Coronary artery (tissue), 2 donors: ENCODE measurements around the gene VPS13D.
"Not testable (repeated sequence)": the region's sequence is repeated elsewhere in the genome, so short reads cannot be mapped to it uniquely, and the experiment has no call there.

Experiments
- DNase-seq: peaks from one replicate; pipeline ENCODE4 v3.0.0-alpha.2; 2017; ENCODE audit warnings: low spot score
- H3K27ac ChIP-seq, 2 donors: fragments of 200-600 bp; sonication (generic); one replicate each; pipeline ENCODE4 v1.5.1; 2016 to 2019
- H3K4me3 ChIP-seq: fragments of 200-600 bp; sonication (generic); 2 replicates; pipeline ENCODE4 v1.5.1; 2016; ENCODE audit warnings: mild to moderate bottlenecking, moderate library complexity
- TF ChIP-seq, protein P1 (sequence below): fragments of 200-600 bp; sonication (generic); IDR thresholded peaks from one replicate; pipeline ENCODE4 v1.5.1; 2019; ENCODE audit warnings: antibody characterized with exemption

VPS13D gene

DNA sequence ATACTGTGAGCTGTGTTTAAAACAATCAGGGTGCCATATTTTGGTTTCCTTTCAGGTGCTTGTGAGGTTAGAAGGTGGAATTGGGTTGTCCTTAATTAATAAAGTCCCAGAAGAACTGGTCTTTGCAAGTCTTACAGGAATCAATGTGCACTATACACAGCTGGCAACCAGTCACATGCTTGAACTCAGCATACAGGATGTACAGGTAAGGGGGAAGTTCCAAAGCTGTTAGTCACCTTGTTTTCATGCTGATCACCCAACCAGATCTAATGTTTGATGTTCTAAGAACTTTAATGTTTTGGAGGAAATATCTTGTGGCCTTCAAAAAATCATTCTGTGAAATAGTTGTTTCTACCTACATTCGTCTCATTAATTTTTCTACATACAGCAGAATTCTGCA is 156.3 kb downstream of the VPS13D start:
- DNase-seq: no peak
- TF ChIP-seq, protein P1, sequence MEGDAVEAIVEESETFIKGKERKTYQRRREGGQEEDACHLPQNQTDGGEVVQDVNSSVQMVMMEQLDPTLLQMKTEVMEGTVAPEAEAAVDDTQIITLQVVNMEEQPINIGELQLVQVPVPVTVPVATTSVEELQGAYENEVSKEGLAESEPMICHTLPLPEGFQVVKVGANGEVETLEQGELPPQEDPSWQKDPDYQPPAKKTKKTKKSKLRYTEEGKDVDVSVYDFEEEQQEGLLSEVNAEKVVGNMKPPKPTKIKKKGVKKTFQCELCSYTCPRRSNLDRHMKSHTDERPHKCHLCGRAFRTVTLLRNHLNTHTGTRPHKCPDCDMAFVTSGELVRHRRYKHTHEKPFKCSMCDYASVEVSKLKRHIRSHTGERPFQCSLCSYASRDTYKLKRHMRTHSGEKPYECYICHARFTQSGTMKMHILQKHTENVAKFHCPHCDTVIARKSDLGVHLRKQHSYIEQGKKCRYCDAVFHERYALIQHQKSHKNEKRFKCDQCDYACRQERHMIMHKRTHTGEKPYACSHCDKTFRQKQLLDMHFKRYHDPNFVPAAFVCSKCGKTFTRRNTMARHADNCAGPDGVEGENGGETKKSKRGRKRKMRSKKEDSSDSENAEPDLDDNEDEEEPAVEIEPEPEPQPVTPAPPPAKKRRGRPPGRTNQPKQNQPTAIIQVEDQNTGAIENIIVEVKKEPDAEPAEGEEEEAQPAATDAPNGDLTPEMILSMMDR: no peak
- Histone ChIP-seq H3K27ac (no peak overlapping the region), H3K4me3 (no peak overlapping the region)

- Histone ChIP-seq H3K4me3 (no peak overlapping the region), H3K27ac (no peak overlapping the region)
- TF ChIP-seq, protein P1: no peak
- DNase-seq: no peak
Measured at GRCh38 chr1:12387641-12388040, 157.8 kb downstream of the VPS13D start.

DNA sequence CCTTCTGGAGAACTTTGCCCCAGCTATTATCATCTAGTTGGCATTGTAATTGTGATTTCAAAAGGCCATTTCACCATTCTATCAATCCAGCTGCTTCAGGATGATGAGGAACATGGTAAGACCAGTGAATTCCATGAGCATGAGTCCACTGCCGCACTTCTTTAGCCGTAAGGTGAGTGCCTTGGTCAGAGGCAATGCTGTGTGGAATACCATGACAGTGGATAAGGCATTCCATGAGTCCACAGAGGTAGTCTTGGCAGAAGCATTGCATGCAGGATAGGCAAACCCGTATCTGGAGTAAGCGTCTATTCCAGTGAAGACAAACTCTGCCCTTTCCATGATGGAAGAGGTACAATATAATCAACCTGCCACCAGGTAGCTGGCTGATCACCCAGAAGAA is 160.5 kb downstream of the VPS13D start:
- H3K27ac ChIP-seq, H3K4me3 ChIP-seq, DNase-seq: not testable (repeated sequence)

DNA sequence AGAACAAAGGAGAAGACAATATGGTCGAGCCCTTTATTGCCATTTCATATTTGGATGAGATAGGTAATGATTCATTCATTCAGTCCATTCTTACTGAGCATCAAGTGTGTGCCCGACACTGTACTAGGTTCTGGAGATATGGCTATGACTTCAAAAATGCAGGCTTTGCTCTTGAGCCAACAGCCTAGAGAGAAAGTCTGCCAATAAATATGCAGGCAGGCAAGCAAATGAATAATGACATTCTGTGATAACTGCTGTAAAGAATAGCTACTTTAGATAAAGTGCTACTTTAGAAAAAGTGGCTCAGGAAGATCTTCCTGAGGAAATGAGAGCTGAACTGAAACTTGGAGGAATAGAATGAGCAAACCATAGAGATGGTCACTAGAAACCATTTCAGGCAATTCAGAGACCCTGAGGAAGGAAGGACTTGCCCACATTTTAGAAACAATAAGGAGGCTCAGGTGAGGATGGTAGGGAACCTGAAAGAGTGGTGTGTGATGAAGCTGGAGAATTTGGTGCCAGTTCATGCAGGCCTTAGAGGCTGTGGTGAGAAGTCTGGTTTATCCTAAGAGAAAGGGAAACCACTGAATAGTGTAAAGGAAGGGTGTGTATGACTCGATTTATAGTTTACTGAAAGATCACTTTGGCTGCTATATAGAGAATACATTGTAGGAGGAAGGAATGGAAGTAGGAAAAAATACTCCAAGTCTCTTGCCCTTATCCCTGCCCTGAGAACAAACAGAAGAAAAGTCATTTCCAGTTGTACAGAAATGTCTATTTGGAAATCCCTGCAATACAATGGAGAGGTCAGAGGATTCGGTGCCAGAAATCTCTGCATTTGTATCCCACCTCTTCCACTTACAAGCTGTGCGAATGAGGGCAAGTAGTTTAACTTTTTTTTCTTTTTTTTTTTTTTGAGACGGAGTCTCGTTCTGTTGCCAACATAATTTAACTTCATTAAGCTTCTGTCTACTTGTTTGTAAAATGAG is 167.9 kb downstream of the VPS13D start:
- no peak overlapping the region for H3K4me3 ChIP-seq
- no peak overlapping the region for H3K27ac ChIP-seq
- no peak for DNase-seq
- TF ChIP-seq, protein P1: no peak

- TF ChIP-seq, protein P1: no peak
- no peak for DNase-seq
- H3K4me3 ChIP-seq: no peak overlapping the region
- no peak overlapping the region for H3K27ac ChIP-seq
Measured at GRCh38 chr1:12398479-12398878, 168.6 kb downstream of the VPS13D start.

DNA sequence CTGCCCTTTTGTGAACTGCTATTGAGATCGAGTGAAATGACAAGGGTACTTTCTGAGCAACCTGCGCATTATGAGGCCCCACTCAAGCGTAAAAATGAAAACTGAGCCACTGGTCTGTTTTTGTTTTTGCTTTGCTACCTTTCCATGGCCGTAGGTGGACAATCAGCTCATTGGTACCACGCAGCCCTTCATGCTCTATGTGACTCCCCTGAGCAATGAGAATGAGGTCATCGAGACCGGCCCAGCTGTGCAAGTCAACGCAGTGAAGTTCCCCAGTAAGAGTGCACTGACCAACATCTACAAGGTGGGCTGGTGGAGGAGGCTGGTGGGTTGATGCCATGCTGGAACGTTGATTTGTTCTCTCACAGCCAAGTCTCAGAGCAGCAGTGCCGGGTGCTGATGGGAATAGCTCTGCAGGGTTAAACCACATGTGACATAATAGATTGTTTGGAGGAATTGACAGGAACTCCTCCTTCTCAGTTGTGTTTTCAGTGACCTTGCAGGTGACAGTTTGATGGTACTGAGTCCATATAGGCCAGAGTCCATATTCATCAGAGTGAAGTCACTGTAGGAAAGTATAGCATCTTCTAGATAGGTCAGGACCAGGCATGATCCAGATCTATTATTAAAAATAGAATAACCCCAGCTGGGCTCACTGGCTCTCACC is 170.3 kb downstream of the VPS13D start:
- Histone ChIP-seq H3K4me3 (no peak overlapping the region), H3K27ac (no peak overlapping the region)
- TF ChIP-seq, protein P1: no peak
- no peak for DNase-seq

- TF ChIP-seq, protein P1: no peak
- no peak overlapping the region for H3K4me3 ChIP-seq
- DNase-seq: no peak
- H3K27ac ChIP-seq: no peak overlapping the region
Measured at GRCh38 chr1:12402159-12402673, 172.4 kb downstream of the VPS13D start.
